Calu3 (cell line): ENCODE measurements around the gene KIAA1217. TPM values are rescaled to one million over a fixed set of nuclear protein-coding genes. Genes with fewer than 3 reads are reported as not detected.

Experiments used
- BruUV-seq: library from RNA; stranded (reverse); fragments of 400-500 nt; replicated peaks from 2 replicates; lab custom pipeline; 2021; lab: Mats Ljungman, UMichigan
- CTCF ChIA-PET: fragments of 300-600 bp; sonication (Branson Sonifier 250); formaldehyde crosslinking; loops from one replicate; lab custom pipeline; 2022; ENCODE audit warnings: antibody characterized with exemption; lab: Charles Lee
- DNase-seq: peaks from one replicate; pipeline ENCODE4 v3.0.0; 2022
- H3K27ac Mint-ChIP-seq: one replicate; pipeline ENCODE4 v1.8.0; 2022; ENCODE audit warnings: mixed read lengths; ENCODE audit not compliant: unreplicated experiment
- H3K27me3 Mint-ChIP-seq: one replicate; pipeline ENCODE4 v1.8.0; 2022; ENCODE audit warnings: mixed read lengths; ENCODE audit not compliant: unreplicated experiment
- H3K36me3 Mint-ChIP-seq: one replicate; pipeline ENCODE4 v1.8.0; 2022; ENCODE audit warnings: mild to moderate bottlenecking, moderate library complexity, mixed read lengths; ENCODE audit not compliant: insufficient read depth, unreplicated experiment
- H3K4me1 Mint-ChIP-seq: one replicate; pipeline ENCODE4 v1.8.0; 2022; ENCODE audit warnings: mild to moderate bottlenecking, low read depth, mixed read lengths; ENCODE audit not compliant: unreplicated experiment
- H3K4me3 Mint-ChIP-seq: one replicate; pipeline ENCODE4 v1.8.0; 2022; ENCODE audit warnings: mild to moderate bottlenecking, low read depth, moderate library complexity, mixed read lengths; ENCODE audit not compliant: unreplicated experiment
- H3K9me3 Mint-ChIP-seq: one replicate; pipeline ENCODE4 v1.8.0; 2022; ENCODE audit warnings: low read depth, mixed read lengths; ENCODE audit not compliant: unreplicated experiment
- CTCF ChIP-seq: fragments of 200-600 bp; IDR thresholded peaks from one replicate; pipeline ENCODE4 v1.8.0; 2022; ENCODE audit warnings: antibody characterized with exemption; ENCODE audit not compliant: unreplicated experiment
- intact Hi-C: fragments of 100-400 bp; cut with micrococcal nuclease; formaldehyde crosslinking; loops from one replicate; pipeline ENCODE4 v1.10.0; 2022; ENCODE audit not compliant: unreplicated experiment
- total RNA-seq: library from RNA; stranded (reverse); gene quantifications from 2 replicates; pipeline ENCODE4 v1.2.3, GENCODE V29; 2022

The KIAA1217 gene
- total RNA-seq, 1 experiment from 2014 or later, result 46.2 TPM

- peaks cover 25% of the 10 kb centered on the region for H3K36me3 Mint-ChIP-seq
- peaks cover 2% of the 10 kb centered on the region for H3K9me3 Mint-ChIP-seq
- no peak overlapping the region for H3K27ac Mint-ChIP-seq
- DNase-seq, result peak; percentile 62
- no TSS peak for BruUV-seq
- CTCF ChIA-PET, result interaction anchor here (0.9 kb wide), 1 partner anchor 126 kb away, joined by 3 read pairs; no protein-coding TSS in a partner anchor
- no peaks in the 10 kb centered on the region for H3K4me1 Mint-ChIP-seq
- no peaks in the 10 kb centered on the region for H3K27me3 Mint-ChIP-seq
- intact Hi-C loops, result loop anchor here (1.0 to 5.0 kb wide), 3 partner anchors 40 to 506 kb away; no protein-coding TSS in a partner anchor
- no peak overlapping the region for H3K4me3 Mint-ChIP-seq
- peak; percentile 75 for TF ChIP-seq CTCF
Measured at GRCh38 chr10:24503461-24504320, 294.8 kb downstream of the KIAA1217 start.

GRCh38 chr10:24505759-24506158, 296.8 kb downstream of the KIAA1217 start:
- no peak overlapping the region for H3K27ac Mint-ChIP-seq
- no peaks in the 10 kb centered on the region for H3K4me1 Mint-ChIP-seq
- H3K9me3 Mint-ChIP-seq, result peaks cover 2% of the 10 kb centered on the region
- no peaks in the 10 kb centered on the region for H3K27me3 Mint-ChIP-seq
- BruUV-seq, result no TSS peak
- no peak for TF ChIP-seq CTCF
- H3K4me3 Mint-ChIP-seq, result no peak overlapping the region
- H3K36me3 Mint-ChIP-seq, result peaks cover 25% of the 10 kb centered on the region
- no peak for DNase-seq
- CTCF ChIA-PET, result no interaction called here
- intact Hi-C loops, result no loop called here

- DNase-seq, result peak; percentile 26
- CTCF ChIA-PET, result interaction anchor here (0.5 to 0.8 kb wide), 5 partner anchors 22 to 519 kb away, joined by 3 to 8 read pairs (median 3); no protein-coding TSS in a partner anchor
- no peaks in the 10 kb centered on the region for H3K4me1 Mint-ChIP-seq
- H3K4me3 Mint-ChIP-seq, result no peak overlapping the region
- BruUV-seq, result no TSS peak
- no peaks in the 10 kb centered on the region for H3K9me3 Mint-ChIP-seq
- no peak overlapping the region for H3K27ac Mint-ChIP-seq
- TF ChIP-seq CTCF, result peak; percentile 24
- intact Hi-C loops, result no loop called here
- no peaks in the 10 kb centered on the region for H3K27me3 Mint-ChIP-seq
- H3K36me3 Mint-ChIP-seq, result peaks cover 12% of the 10 kb centered on the region
Measured at GRCh38 chr10:24513155-24513554, 304.2 kb downstream of the KIAA1217 start.

GRCh38 chr10:24515481-24515880, 306.5 kb downstream of the KIAA1217 start:
- H3K4me1 Mint-ChIP-seq, result no peaks in the 10 kb centered on the region
- intact Hi-C loops, result loop anchor here (5.0 kb wide), 2 partner anchors 48 to 318 kb away; no protein-coding TSS in a partner anchor
- no peaks in the 10 kb centered on the region for H3K9me3 Mint-ChIP-seq
- no peak for TF ChIP-seq CTCF
- BruUV-seq, result no TSS peak
- no peaks in the 10 kb centered on the region for H3K27me3 Mint-ChIP-seq
- H3K4me3 Mint-ChIP-seq, result no peak overlapping the region
- H3K27ac Mint-ChIP-seq, result no peak overlapping the region
- H3K36me3 Mint-ChIP-seq, result peaks cover 21% of the 10 kb centered on the region
- no peak for DNase-seq
- CTCF ChIA-PET, result no interaction called here
